ENCODE measurements around the gene TMEM128. TPM values are rescaled to one million over a fixed set of nuclear protein-coding genes. Genes with fewer than 3 reads are reported as not detected.

The TMEM128 gene
- total and polyA plus RNA-seq, 2 experiments from 2014 or later = 29.9 to 37.1 TPM

DNA sequence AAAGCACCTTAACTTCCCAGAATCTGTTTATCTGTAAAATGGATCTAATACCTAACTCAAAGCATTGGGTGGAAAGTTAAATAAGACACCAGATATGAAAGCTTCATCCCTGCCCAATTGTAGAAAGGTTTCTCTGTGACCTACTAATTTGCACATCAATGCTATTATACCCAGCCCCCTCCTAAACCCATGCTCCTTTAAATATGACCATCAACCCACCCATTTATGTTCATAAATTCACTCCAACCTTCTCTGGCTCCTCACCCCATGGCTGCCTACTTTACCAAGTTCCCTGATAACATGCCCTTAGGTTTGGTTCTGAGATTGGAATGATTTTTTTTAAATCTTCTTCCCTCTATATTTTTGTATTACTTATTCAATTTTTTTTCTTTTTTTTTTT lies 40.1 kb upstream of the TMEM128 start:
- H3K79me2 ChIP-seq = peaks cover 52% of the 10 kb centered on the region
- TF ChIP-seq, protein P1, sequence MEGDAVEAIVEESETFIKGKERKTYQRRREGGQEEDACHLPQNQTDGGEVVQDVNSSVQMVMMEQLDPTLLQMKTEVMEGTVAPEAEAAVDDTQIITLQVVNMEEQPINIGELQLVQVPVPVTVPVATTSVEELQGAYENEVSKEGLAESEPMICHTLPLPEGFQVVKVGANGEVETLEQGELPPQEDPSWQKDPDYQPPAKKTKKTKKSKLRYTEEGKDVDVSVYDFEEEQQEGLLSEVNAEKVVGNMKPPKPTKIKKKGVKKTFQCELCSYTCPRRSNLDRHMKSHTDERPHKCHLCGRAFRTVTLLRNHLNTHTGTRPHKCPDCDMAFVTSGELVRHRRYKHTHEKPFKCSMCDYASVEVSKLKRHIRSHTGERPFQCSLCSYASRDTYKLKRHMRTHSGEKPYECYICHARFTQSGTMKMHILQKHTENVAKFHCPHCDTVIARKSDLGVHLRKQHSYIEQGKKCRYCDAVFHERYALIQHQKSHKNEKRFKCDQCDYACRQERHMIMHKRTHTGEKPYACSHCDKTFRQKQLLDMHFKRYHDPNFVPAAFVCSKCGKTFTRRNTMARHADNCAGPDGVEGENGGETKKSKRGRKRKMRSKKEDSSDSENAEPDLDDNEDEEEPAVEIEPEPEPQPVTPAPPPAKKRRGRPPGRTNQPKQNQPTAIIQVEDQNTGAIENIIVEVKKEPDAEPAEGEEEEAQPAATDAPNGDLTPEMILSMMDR (IDR thresholded peaks at IDR 0.05; ENCODE audit: poor library complexity) = no peak
- TF ChIP-seq EZH2phosphoT487 (IDR thresholded peaks at IDR 0.05; ENCODE audit: low read depth, severe bottlenecking, unreplicated experiment) = no peak

DNA sequence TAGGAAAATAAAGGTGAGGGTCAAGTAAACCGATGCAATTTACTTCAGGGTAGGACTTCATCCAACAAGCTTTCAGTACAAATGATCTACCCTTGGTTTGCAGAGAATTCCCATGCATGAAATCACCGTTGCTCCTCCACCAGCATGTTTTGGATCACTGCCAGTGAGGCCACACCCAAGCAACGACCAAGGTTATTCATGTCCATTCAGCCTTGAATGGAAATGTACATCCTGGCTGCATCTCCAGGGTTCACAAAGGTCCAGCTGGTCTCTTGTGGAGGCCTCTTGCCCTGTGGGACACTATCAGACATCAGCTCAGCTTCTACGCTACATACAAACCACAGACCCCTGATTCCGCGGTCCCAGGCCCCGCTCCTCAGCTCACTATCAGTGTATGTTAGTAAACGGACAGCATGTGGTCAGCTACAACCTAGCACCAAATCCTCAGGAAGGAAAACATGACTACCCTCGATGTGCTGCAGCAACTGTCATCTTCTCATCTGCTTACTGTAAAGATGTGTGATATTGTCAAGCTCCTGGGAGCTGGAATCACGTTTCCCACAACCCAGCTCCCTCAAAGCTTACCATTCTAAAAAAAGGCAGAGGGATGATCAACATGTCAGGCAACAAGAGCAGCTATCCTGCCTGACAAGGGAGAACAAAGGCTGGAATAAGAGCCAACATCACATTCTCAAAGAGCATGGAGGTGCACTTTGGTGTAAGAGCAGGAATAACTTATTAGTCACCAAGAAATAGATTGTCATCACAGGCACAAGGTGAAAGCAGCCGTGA lies 37.0 kb upstream of the TMEM128 start:
- H3K9me3 ChIP-seq (ENCODE audit: low read depth) = no peaks in the 10 kb centered on the region
- DNase-seq (ENCODE audit: low spot score) = peak; percentile 24
- peaks cover 27% of the 10 kb centered on the region for H3K79me2 ChIP-seq
- no peaks in the 10 kb centered on the region for H3K27me3 ChIP-seq
- TF ChIP-seq, protein P1 (IDR thresholded peaks at IDR 0.05; ENCODE audit: poor library complexity) = no peak
- TF ChIP-seq EZH2phosphoT487 (IDR thresholded peaks at IDR 0.05; ENCODE audit: low read depth, severe bottlenecking, unreplicated experiment) (no peak), EZH2 (IDR thresholded peaks at IDR 0.05; ENCODE audit: borderline replicate concordance) (no peak)
- no peaks in the 10 kb centered on the region for H3K9me2 ChIP-seq (replicated peaks; ENCODE audit: insufficient read depth)
- no peak overlapping the region for H3K4me2 ChIP-seq
- no peaks in the 10 kb centered on the region for H3K36me3 ChIP-seq (replicated peaks; ENCODE audit: insufficient read depth, low read depth)
- 85% methylated on average over 11 of the region's 11 CpGs for WGBS (ENCODE audit: low lambda C conversion rate, missing lambda C conversion rate)
- peak overlapping the region; percentile 20 for H3K27ac ChIP-seq
- H3K4me3 ChIP-seq = no peak overlapping the region
- no peak overlapping the region for H2AFZ ChIP-seq
- H4K20me1 ChIP-seq (ENCODE audit: insufficient read depth, poor library complexity, severe bottlenecking) = no peaks in the 10 kb centered on the region
- peaks cover 9% of the 10 kb centered on the region for H3K4me1 ChIP-seq (ENCODE audit: insufficient read depth)

More for the DNA sequence above, 40.1 kb upstream of the TMEM128 start:
- H3K27ac ChIP-seq = no peak overlapping the region
- no peak overlapping the region for H3K4me2 ChIP-seq
- H2AFZ ChIP-seq = no peak overlapping the region
- H3K36me3 ChIP-seq (replicated peaks; ENCODE audit: insufficient read depth, low read depth) = no peaks in the 10 kb centered on the region
- H3K9me3 ChIP-seq (ENCODE audit: low read depth) = no peaks in the 10 kb centered on the region
- H3K4me3 ChIP-seq = no peak overlapping the region
- peaks cover 15% of the 10 kb centered on the region for H3K4me1 ChIP-seq (ENCODE audit: insufficient read depth)
- no peak for DNase-seq (ENCODE audit: low spot score)
- no peaks in the 10 kb centered on the region for H3K27me3 ChIP-seq
- H3K9me2 ChIP-seq (replicated peaks; ENCODE audit: insufficient read depth) = no peaks in the 10 kb centered on the region
- peaks cover 3% of the 10 kb centered on the region for H4K20me1 ChIP-seq (ENCODE audit: insufficient read depth, poor library complexity, severe bottlenecking)

DNA sequence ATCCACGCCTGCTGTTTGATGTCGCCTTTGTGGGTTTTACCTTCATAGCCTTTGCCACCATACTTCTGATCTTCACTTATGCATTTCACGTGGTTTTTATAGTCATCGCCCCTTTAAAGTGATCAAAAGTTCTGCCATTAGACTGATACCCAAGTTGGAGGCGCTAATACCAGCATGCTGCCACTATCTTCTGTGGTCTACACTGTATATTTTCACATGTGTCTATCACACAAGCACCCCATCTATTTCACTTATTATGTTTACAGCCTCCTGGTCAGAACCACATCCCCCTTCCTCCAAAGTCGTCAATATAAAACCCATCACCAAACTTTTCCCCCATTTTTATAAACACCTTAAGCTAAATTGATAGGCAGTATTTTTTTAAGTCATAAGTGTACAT lies 33.8 kb upstream of the TMEM128 start:
- no peaks in the 10 kb centered on the region for H3K9me2 ChIP-seq (replicated peaks; ENCODE audit: insufficient read depth)
- H3K4me3 ChIP-seq = no peak overlapping the region
- H3K4me2 ChIP-seq = no peak overlapping the region
- TF ChIP-seq, protein P1 (IDR thresholded peaks at IDR 0.05; ENCODE audit: poor library complexity) = no peak
- TF ChIP-seq EZH2 (IDR thresholded peaks at IDR 0.05; ENCODE audit: borderline replicate concordance) = no peak
- WGBS (ENCODE audit: low lambda C conversion rate, missing lambda C conversion rate) = 96% methylated on average over 6 of the region's 6 CpGs
- no peak overlapping the region for H3K27ac ChIP-seq
- no peak overlapping the region for H2AFZ ChIP-seq
- peaks cover 3% of the 10 kb centered on the region for H3K4me1 ChIP-seq (ENCODE audit: insufficient read depth)
- H3K9me3 ChIP-seq (ENCODE audit: low read depth) = no peaks in the 10 kb centered on the region
- H3K27me3 ChIP-seq = no peaks in the 10 kb centered on the region
- DNase-seq (ENCODE audit: low spot score) = no peak
- no peaks in the 10 kb centered on the region for H4K20me1 ChIP-seq (ENCODE audit: insufficient read depth, poor library complexity, severe bottlenecking)
- no peaks in the 10 kb centered on the region for H3K36me3 ChIP-seq (replicated peaks; ENCODE audit: insufficient read depth, low read depth)
- no peaks in the 10 kb centered on the region for H3K79me2 ChIP-seq
